ENCODE results near the gene TSTD1.
"Not testable (repeated sequence)": the region's sequence is repeated elsewhere in the genome, so short reads cannot be mapped to it uniquely, and the experiment has no call there.

Gene TSTD1

DNA sequence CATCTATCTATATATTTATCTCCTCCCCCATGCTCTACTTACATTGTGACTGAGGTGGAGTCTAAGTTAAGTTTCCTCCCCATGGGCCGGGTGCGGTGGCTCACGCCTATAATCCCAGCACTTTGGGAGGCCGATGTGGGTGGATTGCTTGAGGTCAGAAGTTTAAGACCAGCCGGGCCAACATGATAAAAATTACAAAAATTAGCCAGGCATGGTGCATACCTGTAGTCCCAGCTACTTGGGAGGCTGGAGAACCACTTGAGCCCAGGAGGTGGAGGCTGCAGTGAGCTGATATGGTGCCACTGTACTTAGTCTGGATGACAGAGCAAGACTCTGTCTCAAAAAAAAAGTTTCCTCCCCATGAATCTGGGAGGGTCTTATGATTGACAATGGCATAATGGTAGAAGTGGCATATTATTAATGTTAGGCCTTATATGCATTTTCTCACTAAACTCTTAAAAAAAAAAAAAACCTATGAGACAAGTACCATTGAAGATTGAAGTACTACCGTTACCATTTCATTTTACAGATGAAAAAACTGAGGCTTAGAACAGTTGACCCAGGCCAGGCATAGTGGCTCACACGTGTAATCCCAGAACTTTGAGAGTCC lies 29.1 kb downstream of the TSTD1 start:
- DNase-seq (ENCODE audit: low spot score) = no peak

DNA sequence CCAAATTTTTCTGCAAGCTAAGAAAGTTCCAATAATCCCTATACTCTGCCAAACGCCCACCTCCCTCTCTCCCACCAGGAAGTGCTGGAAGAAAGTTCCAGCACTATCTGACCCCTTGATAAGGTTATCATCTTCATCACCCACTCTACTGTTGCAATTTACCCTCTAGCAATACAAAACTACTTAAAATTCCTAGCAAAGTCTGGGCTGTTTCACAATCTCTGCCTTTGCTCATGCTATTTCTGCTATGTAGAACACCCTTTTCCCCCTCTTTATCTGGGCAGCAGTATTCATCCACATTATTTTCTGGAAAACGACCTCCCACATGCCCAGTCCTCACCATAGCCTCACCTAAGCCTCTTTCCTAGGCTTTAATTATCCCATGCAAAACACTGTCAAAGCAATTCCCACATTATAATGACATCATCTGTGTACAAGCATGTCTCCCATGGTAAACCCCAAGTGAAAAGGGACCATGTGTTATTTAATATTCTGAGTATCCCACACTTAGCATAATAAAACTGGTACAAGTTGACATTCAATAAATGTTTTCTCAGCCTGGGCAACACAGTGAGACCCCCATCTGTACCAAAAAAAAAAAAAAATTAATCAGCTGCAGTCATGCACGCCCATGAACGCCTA lies 29.8 kb downstream of the TSTD1 start:
- no peak for DNase-seq (ENCODE audit: low spot score)

GRCh38 chr1:161007369-161007768 lies 31.4 kb downstream of the TSTD1 start:
- DNase-seq (ENCODE audit: low spot score) = no peak

- no peak for DNase-seq (ENCODE audit: low spot score)
Observed at GRCh38 chr1:161006563-161006962, 32.2 kb downstream of the TSTD1 start.

- no peak for DNase-seq (ENCODE audit: low spot score)
Observed at GRCh38 chr1:161001525-161001924, 37.2 kb downstream of the TSTD1 start.

- DNase-seq (ENCODE audit: low spot score) = no peak
Observed at GRCh38 chr1:161000736-161001480, 37.9 kb downstream of the TSTD1 start.

DNA sequence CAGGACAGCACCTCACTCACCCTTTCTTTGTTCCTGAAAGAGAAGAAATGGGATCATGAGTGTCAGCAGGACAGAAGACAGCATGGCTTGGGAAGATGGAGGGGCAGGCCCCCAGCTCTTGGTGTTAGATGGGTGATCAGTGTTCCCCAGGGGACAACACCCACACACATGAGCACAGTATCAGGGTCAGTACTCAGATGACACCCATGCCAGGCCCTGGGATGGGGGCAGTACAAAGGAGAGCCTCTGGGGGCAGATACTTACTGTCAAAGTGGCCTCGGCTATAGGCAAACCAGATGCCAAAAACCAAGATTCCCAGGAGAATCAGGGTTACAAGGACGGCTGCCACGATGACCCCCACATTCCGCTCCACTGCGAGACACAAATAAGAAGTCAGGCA lies 39.4 kb downstream of the TSTD1 start:
- no peak for DNase-seq (ENCODE audit: low spot score)

DNA sequence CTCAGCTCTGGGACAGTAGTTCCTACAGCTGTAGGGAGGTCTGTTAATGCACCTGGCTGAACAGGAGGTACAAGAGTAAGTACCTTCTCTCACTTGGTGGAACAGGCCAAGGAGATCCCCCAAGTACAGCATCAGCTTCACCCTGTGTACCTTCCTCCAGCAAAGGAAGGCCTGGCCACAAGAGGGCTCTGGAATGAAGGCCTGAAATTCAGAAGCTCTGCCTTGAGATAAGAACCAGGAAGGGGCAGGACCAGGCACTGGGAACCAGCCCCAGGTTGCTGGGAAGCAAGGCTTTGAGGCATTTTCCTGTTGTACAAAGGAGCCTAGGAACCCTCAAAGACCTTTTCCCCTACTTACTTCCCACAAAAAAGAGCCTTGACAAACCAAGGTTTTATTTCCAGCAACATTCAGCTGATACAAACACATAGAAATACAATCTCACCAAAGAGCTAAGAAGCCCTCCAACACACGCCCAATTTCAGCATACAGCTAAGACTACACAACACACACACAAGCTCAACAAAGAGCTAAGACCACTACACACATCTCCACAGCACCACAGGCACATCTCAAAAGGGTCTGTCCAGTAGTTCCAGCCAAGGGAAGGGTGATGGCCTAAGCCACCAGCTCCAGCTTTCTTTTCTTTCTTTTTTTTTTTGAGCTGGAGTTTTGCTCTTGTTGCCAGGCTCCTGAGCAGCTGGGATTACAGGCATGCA lies 41.3 kb downstream of the TSTD1 start:
- peak; percentile 65 for DNase-seq (ENCODE audit: low spot score)

GRCh38 chr1:160996178-160996577 lies 42.6 kb downstream of the TSTD1 start:
- peak; percentile 81 for DNase-seq (ENCODE audit: low spot score)

- peak; percentile 57 for DNase-seq (ENCODE audit: low spot score)
Observed at GRCh38 chr1:160993544-160994193, 45.1 kb downstream of the TSTD1 start.

- DNase-seq (ENCODE audit: low spot score) = not testable (repeated sequence)
Observed at GRCh38 chr1:160992036-160992435, 46.7 kb downstream of the TSTD1 start.
